GM18867 (cell line): Measurements from ENCODE around the gene IGF2R.
"Not testable (repeated sequence)": the region's sequence is repeated elsewhere in the genome, so short reads cannot be mapped to it uniquely, and the experiment has no call there.

Experiments
- ATAC-seq: cut with Tn5 transposase; IDR thresholded peaks from one replicate; pipeline ENCODE4 v1.9.1; 2021; ENCODE audit warnings: mild to moderate bottlenecking, moderate library complexity; ENCODE audit not compliant: unreplicated experiment

IGF2R gene

GRCh38 chr6:159952289-159953005 lies 16.4 kb upstream of the IGF2R start:
- no peak for ATAC-seq

GRCh38 chr6:159953091-159953601 lies 15.7 kb upstream of the IGF2R start:
- ATAC-seq: no peak

GRCh38 chr6:159955945-159956361 lies 12.9 kb upstream of the IGF2R start:
- no peak for ATAC-seq

GRCh38 chr6:159957071-159957673 lies 11.7 kb upstream of the IGF2R start:
- ATAC-seq: no peak

GRCh38 chr6:159959165-159959975 lies 9.5 kb upstream of the IGF2R start:
- peak; percentile 71 for ATAC-seq

GRCh38 chr6:159959976-159960384 lies 8.9 kb upstream of the IGF2R start:
- no peak for ATAC-seq

GRCh38 chr6:159960485-159960884 lies 8.4 kb upstream of the IGF2R start:
- ATAC-seq: no peak

GRCh38 chr6:159961528-159961927 lies 7.4 kb upstream of the IGF2R start:
- no peak for ATAC-seq

- ATAC-seq: no peak
Observed at GRCh38 chr6:159963111-159963510, 5.8 kb upstream of the IGF2R start.

GRCh38 chr6:159964046-159964445 lies 4.8 kb upstream of the IGF2R start:
- ATAC-seq: no peak

- ATAC-seq: no peak
Observed at GRCh38 chr6:159966339-159966738, 2.5 kb upstream of the IGF2R start.

- ATAC-seq: no peak
Observed at GRCh38 chr6:159966981-159967380, 1.9 kb upstream of the IGF2R start.

GRCh38 chr6:159967621-159968020 lies 1.3 kb upstream of the IGF2R start:
- ATAC-seq: not testable (repeated sequence)

GRCh38 chr6:159969204-159969912 lies 476 bp downstream of the IGF2R start:
- peak; percentile 32 for ATAC-seq

GRCh38 chr6:159969921-159970320 lies 1.0 kb downstream of the IGF2R start:
- ATAC-seq: peak; percentile 29

- no peak for ATAC-seq
Observed at GRCh38 chr6:159970659-159971063, 1.8 kb downstream of the IGF2R start.

GRCh38 chr6:159971341-159972178 lies 2.7 kb downstream of the IGF2R start:
- no peak for ATAC-seq

- no peak for ATAC-seq
Observed at GRCh38 chr6:159972506-159973268, 3.8 kb downstream of the IGF2R start.

GRCh38 chr6:159973406-159973805 lies 4.5 kb downstream of the IGF2R start:
- ATAC-seq: no peak
